ENCODE data around the gene RASGRP1.

The RASGRP1 gene

DNA sequence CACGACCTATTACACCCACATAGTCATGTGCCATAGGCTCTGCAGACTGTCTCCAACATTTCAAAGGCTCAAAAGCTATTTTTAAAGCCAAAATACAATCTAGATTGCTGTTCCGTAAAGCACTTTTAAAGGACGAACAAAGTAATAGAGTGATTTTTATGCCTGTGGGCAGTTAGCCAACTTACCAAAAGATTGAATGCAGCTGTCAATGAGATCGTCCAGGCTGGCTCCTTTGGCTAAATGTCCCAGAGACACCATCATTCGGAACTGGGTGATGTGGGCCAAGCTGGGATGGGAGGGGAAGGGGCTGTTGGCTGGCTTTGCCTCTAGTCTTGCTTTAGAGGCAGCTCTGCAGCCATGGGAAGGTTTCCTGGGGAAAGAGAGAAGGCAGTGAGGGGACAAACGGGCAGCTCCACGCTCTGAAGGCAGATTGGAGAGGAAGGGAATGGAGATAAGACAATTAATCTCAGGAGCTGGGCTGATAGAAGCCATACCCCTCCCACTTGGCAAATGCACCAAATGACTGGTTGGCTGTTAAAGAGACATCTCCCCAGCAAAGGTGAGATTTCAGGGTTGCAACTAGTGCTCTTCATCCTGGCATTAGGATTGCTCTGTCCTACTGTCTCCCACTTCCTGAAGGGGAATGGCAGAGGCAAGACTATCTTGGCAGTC, 4.8 kb downstream of the RASGRP1 start:
- no peak for TF ChIP-seq Cebpa-rat (IDR thresholded peaks at IDR 0.05)
- H3K27me3 ChIP-seq, result peaks cover 0 to 2% (median 0%) of the 10 kb centered on the region in 11 experiments; a peak in 7 of 22 replicates
- H3K4me1 ChIP-seq, result peaks cover 0 to 21% (median 8%) of the 10 kb centered on the region in 10 experiments; a peak in 16 of 20 replicates
- peaks cover 0 to 44% (median 6%) of the 10 kb centered on the region in 11 experiments; a peak in 6 of 22 replicates for H3K36me3 ChIP-seq
- H3K9ac ChIP-seq, result no peak overlapping the region
- no peaks in the 10 kb centered on the region for H3K9me3 ChIP-seq (replicated peaks in 1 of 11)
- H3K4me2 ChIP-seq, result no peak overlapping the region
- no peak overlapping the region for H3K4me3 ChIP-seq
- 0 out of 22 replicates have a peak, but pooled peaks cover 0 to under 1% (median 0%) of the 10 kb centered on the region in 11 experiments for H4K20me1 ChIP-seq
- H3K27ac ChIP-seq, result no peak overlapping the region

DNA sequence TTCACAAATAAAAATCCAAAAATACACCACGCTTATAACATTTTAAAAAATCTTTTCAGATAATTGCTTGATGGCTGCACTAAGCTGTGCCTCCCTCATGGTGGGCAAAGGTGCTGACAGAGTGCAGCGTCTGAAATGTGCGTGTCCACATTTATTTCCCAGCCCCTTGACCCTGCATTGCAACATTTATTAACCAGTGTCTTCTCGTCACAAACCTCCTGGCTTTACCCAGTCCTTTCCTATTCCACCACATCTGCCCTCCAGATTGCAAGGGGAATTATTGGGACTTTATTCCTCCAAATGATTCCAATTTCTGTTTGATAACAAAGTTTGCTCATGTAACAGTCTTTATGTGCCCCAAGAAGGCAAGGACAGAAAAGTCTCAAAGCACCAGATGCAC, 5.5 kb downstream of the RASGRP1 start:
- Histone ChIP-seq H4K20me1 (no peaks in the 10 kb centered on the region), H3K9me3 (replicated peaks in 1 of 11) (no peaks in the 10 kb centered on the region), H3K27me3 (no peaks in the 10 kb centered on the region), H3K9ac (no peak overlapping the region), H3K27ac (no peak overlapping the region), H3K4me3 (no peak overlapping the region), H3K4me2 (no peak overlapping the region), H3K36me3 (peaks cover 0 to 45% (median 6%) of the 10 kb centered on the region in 11 experiments; a peak in 6 of 22 replicates), H3K4me1 (peaks cover 0 to 20% (median 8%) of the 10 kb centered on the region in 10 experiments; a peak in 15 of 20 replicates)
- TF ChIP-seq Cebpa-rat (IDR thresholded peaks at IDR 0.05), result no peak

DNA sequence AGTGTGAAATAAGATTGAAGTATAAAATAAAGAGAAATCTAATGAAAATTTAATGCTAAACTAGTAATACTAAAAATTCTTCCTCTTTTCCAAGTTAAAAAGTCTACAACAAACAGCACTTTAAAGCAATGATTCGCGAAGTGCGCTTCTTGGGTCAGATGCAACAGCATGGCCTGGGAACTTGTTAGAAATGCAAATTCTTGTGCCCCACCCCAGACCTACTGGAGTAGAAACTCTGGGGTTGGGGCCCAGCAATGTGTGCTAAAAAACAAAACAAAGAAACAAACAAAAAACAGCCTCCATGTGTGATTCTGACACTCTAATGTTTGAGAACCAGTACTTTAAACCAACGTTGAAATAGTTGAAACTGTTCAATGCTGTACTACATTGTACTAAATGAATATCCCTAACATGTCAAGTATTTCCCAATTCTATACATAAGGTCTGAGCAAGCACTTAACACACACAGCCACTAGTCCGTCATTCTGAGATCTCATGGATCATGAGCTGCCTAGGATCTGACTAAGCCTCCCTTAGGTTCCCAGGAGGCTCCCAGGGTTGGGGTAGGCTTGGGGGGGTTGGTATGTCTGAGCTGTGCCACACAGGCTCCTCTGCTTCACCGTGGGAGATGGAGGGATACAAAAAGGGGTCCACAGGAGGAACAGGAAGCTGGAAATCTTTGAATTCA, 6.1 kb downstream of the RASGRP1 start:
- Histone ChIP-seq H3K4me2 (no peak overlapping the region), H4K20me1 (no peaks in the 10 kb centered on the region), H3K4me1 (peaks cover 0 to 15% (median 4%) of the 10 kb centered on the region in 10 experiments; a peak in 15 of 20 replicates), H3K4me3 (no peak overlapping the region), H3K9ac (no peak overlapping the region), H3K36me3 (peaks cover 0 to 47% (median 6%) of the 10 kb centered on the region in 11 experiments; a peak in 6 of 22 replicates), H3K27ac (no peak overlapping the region), H3K9me3 (replicated peaks in 1 of 11) (no peaks in the 10 kb centered on the region), H3K27me3 (no peaks in the 10 kb centered on the region)
- no peak for TF ChIP-seq Cebpa-rat (IDR thresholded peaks at IDR 0.05)

DNA sequence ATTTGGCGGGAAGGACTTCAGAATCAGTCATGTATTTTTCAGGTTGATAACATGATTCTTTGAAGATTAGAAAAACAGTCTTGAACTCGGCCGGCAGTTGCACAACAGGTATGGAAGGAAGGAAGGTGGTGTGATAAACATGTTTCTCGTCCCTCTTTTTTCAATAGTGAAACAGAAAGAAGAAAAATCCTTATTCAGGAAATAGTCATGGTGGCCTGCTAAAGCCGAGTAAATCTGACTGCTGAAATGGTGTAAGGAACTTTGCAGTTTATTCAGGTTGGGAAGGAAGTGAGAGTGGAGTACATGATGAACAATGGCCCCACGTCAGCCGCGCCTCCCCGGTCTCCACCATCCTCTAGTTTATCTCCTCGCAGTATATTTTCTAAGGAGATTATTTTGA, 6.7 kb downstream of the RASGRP1 start:
- H3K9me3 ChIP-seq (replicated peaks in 1 of 11), result no peaks in the 10 kb centered on the region
- H3K27ac ChIP-seq, result no peak overlapping the region
- peaks cover 0 to 53% (median 6%) of the 10 kb centered on the region in 11 experiments; a peak in 6 of 22 replicates for H3K36me3 ChIP-seq
- no peak overlapping the region for H3K4me3 ChIP-seq
- no peak overlapping the region for H3K9ac ChIP-seq
- peaks cover 0 to 9% (median 0%) of the 10 kb centered on the region in 10 experiments; a peak in 7 of 20 replicates for H3K4me1 ChIP-seq
- no peaks in the 10 kb centered on the region; a peak in 1 of 22 replicates for H4K20me1 ChIP-seq
- TF ChIP-seq Cebpa-rat (IDR thresholded peaks at IDR 0.05), result no peak
- no peaks in the 10 kb centered on the region for H3K27me3 ChIP-seq
- no peak overlapping the region for H3K4me2 ChIP-seq

DNA sequence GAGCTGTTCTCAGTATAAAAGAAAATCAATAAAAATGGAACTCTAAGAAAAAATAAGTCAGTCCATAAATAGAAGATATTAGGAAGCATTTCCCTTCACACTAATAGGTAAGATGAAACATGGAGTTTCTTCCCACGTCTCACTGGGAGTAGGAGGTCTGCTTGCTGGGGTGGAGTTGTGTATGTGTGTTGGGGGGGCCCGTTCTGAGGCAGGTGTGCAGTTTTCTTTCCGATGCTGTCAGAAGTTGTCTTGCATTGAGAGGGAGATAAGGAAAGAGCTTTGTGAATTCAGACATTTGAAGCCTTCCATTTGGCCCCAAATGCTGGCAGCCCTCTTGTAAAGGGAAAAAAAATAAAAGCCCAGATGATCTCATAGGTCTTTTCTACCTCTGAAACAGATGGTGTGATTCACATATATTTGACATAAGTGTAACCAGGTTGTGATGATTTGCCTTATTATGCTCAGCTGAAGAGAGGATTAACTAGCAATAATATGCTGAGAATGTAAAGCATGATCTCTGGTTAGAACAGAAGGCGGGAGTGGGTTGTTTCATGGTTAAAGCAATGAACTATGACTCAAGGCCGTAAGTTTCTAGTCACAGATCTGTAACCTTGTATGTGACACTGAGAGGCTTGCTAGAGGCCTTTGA, 8.8 kb downstream of the RASGRP1 start:
- Histone ChIP-seq H3K9me3 (replicated peaks in 1 of 11) (no peaks in the 10 kb centered on the region), H3K9ac (no peak overlapping the region), H3K27me3 (no peaks in the 10 kb centered on the region), H3K4me1 (no peaks in the 10 kb centered on the region), H4K20me1 (no peaks in the 10 kb centered on the region; a peak in 1 of 22 replicates), H3K4me3 (no peak overlapping the region), H3K27ac (no peak overlapping the region), H3K36me3 (peaks cover 0 to 53% (median 6%) of the 10 kb centered on the region in 11 experiments; a peak in 6 of 22 replicates), H3K4me2 (no peak overlapping the region)
- no peak for TF ChIP-seq Cebpa-rat (IDR thresholded peaks at IDR 0.05)

DNA sequence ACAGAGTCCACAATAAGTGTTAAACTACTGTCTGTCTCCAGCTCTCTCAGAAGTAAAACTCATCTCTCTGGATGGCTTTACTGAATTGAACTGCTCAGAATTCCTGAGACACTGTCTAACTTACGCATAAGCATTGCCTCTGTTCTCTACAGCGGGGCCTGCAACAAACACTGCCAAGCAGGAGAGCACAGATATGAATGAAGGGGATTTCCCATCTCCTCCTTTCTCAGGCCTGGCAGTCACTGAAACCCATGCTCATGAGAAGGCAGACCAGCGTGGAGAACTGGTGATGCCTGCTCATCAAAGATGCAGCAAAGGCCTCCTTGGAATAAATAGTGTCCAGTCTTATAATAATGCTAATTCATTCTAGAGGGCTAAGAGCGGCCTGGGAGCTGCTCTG, 10.3 kb downstream of the RASGRP1 start:
- Histone ChIP-seq H3K9me3 (replicated peaks in 1 of 11) (no peaks in the 10 kb centered on the region), H3K4me2 (no peak overlapping the region), H3K9ac (no peak overlapping the region), H3K4me3 (no peak overlapping the region), H3K27ac (no peak overlapping the region), H3K4me1 (no peaks in the 10 kb centered on the region), H3K27me3 (no peaks in the 10 kb centered on the region), H4K20me1 (no peaks in the 10 kb centered on the region; a peak in 1 of 22 replicates), H3K36me3 (peaks cover 0 to 49% (median 10%) of the 10 kb centered on the region in 11 experiments; a peak in 8 of 22 replicates)
- TF ChIP-seq Cebpa-rat (IDR thresholded peaks at IDR 0.05), result no peak

DNA sequence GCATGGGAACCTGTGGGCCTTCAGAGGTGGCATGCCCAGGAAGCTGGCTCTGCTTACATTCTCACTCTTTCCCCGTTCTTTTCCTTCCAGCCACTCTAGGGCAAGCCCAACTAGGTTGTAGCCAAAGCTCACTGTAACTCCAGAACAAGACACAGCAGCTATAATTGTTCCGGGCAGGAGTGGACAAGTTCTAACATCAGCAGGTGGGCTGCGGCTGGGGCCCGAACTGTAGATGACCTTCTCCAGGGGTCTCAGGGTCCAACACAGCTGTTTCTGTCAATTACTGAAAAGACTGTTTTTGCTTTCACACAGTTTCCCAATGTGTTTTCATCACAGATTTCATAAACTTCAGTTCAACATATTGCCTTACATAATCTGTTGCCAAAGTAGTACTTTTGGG, 11.5 kb downstream of the RASGRP1 start:
- H3K27me3 ChIP-seq, result no peaks in the 10 kb centered on the region

DNA sequence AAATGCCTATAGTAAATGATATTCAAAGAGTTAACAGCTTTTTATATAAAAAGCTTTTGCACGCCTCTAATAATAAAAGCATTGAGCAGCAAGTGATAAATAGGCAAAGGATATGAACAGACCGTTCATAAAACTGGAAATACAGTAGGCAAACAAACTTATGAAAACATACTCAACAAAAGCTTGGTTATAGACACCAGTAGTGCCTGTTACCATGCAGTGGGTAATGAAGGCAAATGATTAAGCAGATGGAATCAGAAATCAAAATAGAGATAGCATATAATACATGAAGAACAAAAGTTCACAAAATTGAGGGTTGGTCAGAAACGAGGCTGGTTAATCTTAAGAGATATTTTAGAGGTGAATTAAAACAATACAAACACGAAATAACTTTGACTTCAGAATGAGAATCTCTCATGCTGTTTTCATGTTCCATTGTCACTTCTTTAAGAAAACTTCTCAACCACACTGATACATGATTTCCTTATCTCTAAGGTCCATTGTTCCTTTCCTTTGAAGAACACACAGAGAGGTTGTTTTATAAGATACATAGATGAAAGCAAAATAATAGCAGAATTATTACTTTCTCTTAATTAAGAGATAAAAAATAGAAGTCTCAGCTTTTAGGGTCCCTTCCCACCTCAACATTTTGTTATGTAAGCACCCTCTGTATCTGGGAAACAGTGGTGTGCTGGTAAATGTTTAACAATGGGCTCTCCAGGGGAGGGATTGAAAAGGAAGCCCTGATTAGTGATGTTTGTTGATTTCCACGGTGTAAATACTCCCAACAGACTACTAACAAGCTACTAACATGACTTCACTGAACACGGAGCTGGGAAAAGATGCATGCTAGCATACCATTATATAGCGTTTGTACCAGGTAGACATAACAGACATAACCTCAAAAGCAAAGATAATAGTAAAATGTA, 12.6 kb downstream of the RASGRP1 start:
- H3K9ac ChIP-seq, result no peak overlapping the region
- H3K4me1 ChIP-seq, result no peaks in the 10 kb centered on the region
- TF ChIP-seq Cebpa-rat (IDR thresholded peaks at IDR 0.05), result no peak
- no peak overlapping the region for H3K4me2 ChIP-seq
- no peak overlapping the region for H3K4me3 ChIP-seq
- H3K27ac ChIP-seq, result no peak overlapping the region
- peaks cover 0 to 37% (median 0%) of the 10 kb centered on the region in 11 experiments; a peak in 8 of 22 replicates for H3K36me3 ChIP-seq
- no peaks in the 10 kb centered on the region for H3K9me3 ChIP-seq (replicated peaks in 1 of 11)
- H3K27me3 ChIP-seq, result no peaks in the 10 kb centered on the region
- no peaks in the 10 kb centered on the region; a peak in 1 of 22 replicates for H4K20me1 ChIP-seq

More for the DNA sequence above, 11.5 kb downstream of the RASGRP1 start:
- no peak overlapping the region for H3K4me3 ChIP-seq
- H4K20me1 ChIP-seq, result no peaks in the 10 kb centered on the region; a peak in 1 of 22 replicates
- no peak for TF ChIP-seq Cebpa-rat (IDR thresholded peaks at IDR 0.05)
- no peak overlapping the region for H3K27ac ChIP-seq
- no peak overlapping the region for H3K9ac ChIP-seq
- no peaks in the 10 kb centered on the region for H3K9me3 ChIP-seq (replicated peaks in 1 of 11)
- no peaks in the 10 kb centered on the region for H3K4me1 ChIP-seq
- H3K36me3 ChIP-seq, result peaks cover 0 to 47% (median 0%) of the 10 kb centered on the region in 11 experiments; a peak in 8 of 22 replicates
- no peak overlapping the region for H3K4me2 ChIP-seq

Measured in BLaER1 treated with 17β-estradiol and CSF1 and Interleukin-3, amounts not matched to agents 10 nM and 100 nM (cell line).